Measurements from ENCODE around the gene MS4A2. TPM values are rescaled to one million over a fixed set of nuclear protein-coding genes. Genes with fewer than 3 reads are reported as not detected.

Gene MS4A2
- total and polyA plus RNA-seq, 4 donors: 0.23 to 8.5 (median 0.63) TPM

- WGBS, 2 donors: 69 to 76% methylated on average over 2 of the region's 2 CpGs
- ATAC-seq (ENCODE audit: insufficient read depth, low FRiP score): no peak
- Histone ChIP-seq H3K4me3 (no peak overlapping the region), H3K9me3 (ENCODE audit: control insufficient read depth in 4 of 4, insufficient read depth in 3 of 4, low read length in 3 of 4) (no peaks in the 10 kb centered on the region), H3K27me3 (ENCODE audit: control insufficient read depth in 3 of 3, insufficient read depth in 3 of 3, low read length in 2 of 3) (no peaks in the 10 kb centered on the region), H3K27ac (ENCODE audit: low read depth in 1 of 2, low read length in 1 of 2) (no peak overlapping the region), H3K9ac (ENCODE audit: insufficient read depth in 1 of 2, low read length in 2 of 2) (no peak overlapping the region), H3K36me3 (ENCODE audit: control insufficient read depth in 4 of 4, insufficient read depth in 4 of 4, low read length in 4 of 4) (no peaks in the 10 kb centered on the region), H3K4me1 (ENCODE audit: control insufficient read depth in 5 of 5, insufficient read depth in 5 of 5, low read length in 5 of 5) (no peaks in the 10 kb centered on the region)
- DNase-seq: no peak
- no peak for TF ChIP-seq CTCF (IDR thresholded peaks at IDR 0.05; ENCODE audit: control extremely low read depth, extremely low read depth)
These were observed 29.9 kb downstream of the MS4A2 start for GRCh38 chr11:60118338-60118737.

GRCh38 chr11:60119710-60120109, 31.2 kb downstream of the MS4A2 start:
- no peaks in the 10 kb centered on the region for H3K4me1 ChIP-seq (ENCODE audit: control insufficient read depth in 5 of 5, insufficient read depth in 5 of 5, low read length in 5 of 5)
- H3K9ac ChIP-seq (ENCODE audit: insufficient read depth in 1 of 2, low read length in 2 of 2): no peak overlapping the region
- DNase-seq (no peak), ATAC-seq (ENCODE audit: insufficient read depth, low FRiP score) (no peak)
- no peak overlapping the region for H3K27ac ChIP-seq (ENCODE audit: low read depth in 1 of 2, low read length in 1 of 2)
- H3K4me3 ChIP-seq: no peak overlapping the region
- H3K27me3 ChIP-seq (ENCODE audit: control insufficient read depth in 3 of 3, insufficient read depth in 3 of 3, low read length in 2 of 3): no peaks in the 10 kb centered on the region
- no peaks in the 10 kb centered on the region for H3K36me3 ChIP-seq (ENCODE audit: control insufficient read depth in 4 of 4, insufficient read depth in 4 of 4, low read length in 4 of 4)
- H3K9me3 ChIP-seq (ENCODE audit: control insufficient read depth in 4 of 4, insufficient read depth in 3 of 4, low read length in 3 of 4): no peaks in the 10 kb centered on the region
- 35 to 57% methylated on average over 2 of the region's 2 CpGs for WGBS, 2 donors
- no peak for TF ChIP-seq CTCF (IDR thresholded peaks at IDR 0.05; ENCODE audit: control extremely low read depth, extremely low read depth)

- DNase-seq (no peak), ATAC-seq (ENCODE audit: insufficient read depth, low FRiP score) (no peak)
- 83 to 91% methylated on average over 2 of the region's 2 CpGs for WGBS, 2 donors
- Histone ChIP-seq H3K27me3 (ENCODE audit: control insufficient read depth in 3 of 3, insufficient read depth in 3 of 3, low read length in 2 of 3) (no peaks in the 10 kb centered on the region), H3K4me1 (ENCODE audit: control insufficient read depth in 5 of 5, insufficient read depth in 5 of 5, low read length in 5 of 5) (peaks cover 0 to 1% (median 0%) of the 10 kb centered on the region in 5 donors), H3K27ac (ENCODE audit: low read depth in 1 of 2, low read length in 1 of 2) (no peak overlapping the region), H3K9ac (ENCODE audit: insufficient read depth in 1 of 2, low read length in 2 of 2) (no peak overlapping the region), H3K4me3 (no peak overlapping the region), H3K9me3 (ENCODE audit: control insufficient read depth in 4 of 4, insufficient read depth in 3 of 4, low read length in 3 of 4) (no peaks in the 10 kb centered on the region), H3K36me3 (ENCODE audit: control insufficient read depth in 4 of 4, insufficient read depth in 4 of 4, low read length in 4 of 4) (no peaks in the 10 kb centered on the region)
- TF ChIP-seq CTCF (IDR thresholded peaks at IDR 0.05; ENCODE audit: control extremely low read depth, extremely low read depth): no peak
These were observed 32.8 kb downstream of the MS4A2 start for GRCh38 chr11:60121264-60121663.

GRCh38 chr11:60122414-60123036, 34.1 kb downstream of the MS4A2 start:
- 80 to 86% methylated on average over 3 of the region's 3 CpGs for WGBS, 2 donors
- ATAC-seq (ENCODE audit: insufficient read depth, low FRiP score): no peak
- no peaks in the 10 kb centered on the region for H3K27me3 ChIP-seq (ENCODE audit: control insufficient read depth in 3 of 3, insufficient read depth in 3 of 3, low read length in 2 of 3)

More at GRCh38 chr11:60122414-60123036, 34.1 kb downstream of the MS4A2 start:
- Histone ChIP-seq H3K9ac (ENCODE audit: insufficient read depth in 1 of 2, low read length in 2 of 2) (no peak overlapping the region), H3K27ac (ENCODE audit: low read depth in 1 of 2, low read length in 1 of 2) (no peak overlapping the region), H3K9me3 (ENCODE audit: control insufficient read depth in 4 of 4, insufficient read depth in 3 of 4, low read length in 3 of 4) (no peaks in the 10 kb centered on the region), H3K36me3 (ENCODE audit: control insufficient read depth in 4 of 4, insufficient read depth in 4 of 4, low read length in 4 of 4) (no peaks in the 10 kb centered on the region), H3K4me3 (no peak overlapping the region), H3K4me1 (ENCODE audit: control insufficient read depth in 5 of 5, insufficient read depth in 5 of 5, low read length in 5 of 5) (peaks cover 0 to 1% (median 0%) of the 10 kb centered on the region in 5 donors)
- no peak for DNase-seq
- no peak for TF ChIP-seq CTCF (IDR thresholded peaks at IDR 0.05; ENCODE audit: control extremely low read depth, extremely low read depth)
